ENCODE data around the gene APOM.

The APOM gene

DNA sequence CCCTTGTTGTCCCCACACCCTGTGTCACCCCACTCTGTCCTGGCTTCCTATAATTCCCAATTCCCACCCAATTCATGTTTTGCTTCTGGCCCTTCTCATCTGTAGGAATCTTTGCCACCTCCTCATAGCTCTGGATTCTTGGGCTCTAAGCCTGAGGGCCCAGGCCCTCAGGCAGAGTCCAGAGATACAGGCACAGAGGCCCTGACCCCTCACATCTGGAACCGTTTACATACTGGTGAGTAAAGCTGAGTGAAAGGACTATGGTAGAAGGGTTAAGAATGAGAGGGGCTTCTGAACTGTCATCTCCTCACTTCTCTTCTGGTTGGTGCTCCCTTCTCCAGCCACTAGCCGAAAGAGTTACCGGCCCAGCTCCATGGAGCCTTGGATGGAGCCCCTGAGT is 21.6 kb upstream of the APOM start:
- no peak for TF ChIP-seq BACH2 (CRISPR knock-in tag; IDR thresholded peaks at IDR 0.05; ENCODE audit: borderline replicate concordance)
- TF ChIP-seq ZFP3 (CRISPR knock-in tag; IDR thresholded peaks at IDR 0.05), result no peak
- no peak for TF ChIP-seq ZNF8 (CRISPR knock-in tag; IDR thresholded peaks at IDR 0.05)
- no peak for TF ChIP-seq GLIS3 (CRISPR knock-in tag; IDR thresholded peaks at IDR 0.05)
- TF ChIP-seq, protein P1, sequence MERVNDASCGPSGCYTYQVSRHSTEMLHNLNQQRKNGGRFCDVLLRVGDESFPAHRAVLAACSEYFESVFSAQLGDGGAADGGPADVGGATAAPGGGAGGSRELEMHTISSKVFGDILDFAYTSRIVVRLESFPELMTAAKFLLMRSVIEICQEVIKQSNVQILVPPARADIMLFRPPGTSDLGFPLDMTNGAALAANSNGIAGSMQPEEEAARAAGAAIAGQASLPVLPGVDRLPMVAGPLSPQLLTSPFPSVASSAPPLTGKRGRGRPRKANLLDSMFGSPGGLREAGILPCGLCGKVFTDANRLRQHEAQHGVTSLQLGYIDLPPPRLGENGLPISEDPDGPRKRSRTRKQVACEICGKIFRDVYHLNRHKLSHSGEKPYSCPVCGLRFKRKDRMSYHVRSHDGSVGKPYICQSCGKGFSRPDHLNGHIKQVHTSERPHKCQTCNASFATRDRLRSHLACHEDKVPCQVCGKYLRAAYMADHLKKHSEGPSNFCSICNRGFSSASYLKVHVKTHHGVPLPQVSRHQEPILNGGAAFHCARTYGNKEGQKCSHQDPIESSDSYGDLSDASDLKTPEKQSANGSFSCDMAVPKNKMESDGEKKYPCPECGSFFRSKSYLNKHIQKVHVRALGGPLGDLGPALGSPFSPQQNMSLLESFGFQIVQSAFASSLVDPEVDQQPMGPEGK (CRISPR knock-in tag; IDR thresholded peaks at IDR 0.05; ENCODE audit: borderline replicate concordance), result no peak
- no peak for TF ChIP-seq ARNTL (CRISPR knock-in tag; IDR thresholded peaks at IDR 0.05; ENCODE audit: borderline replicate concordance, low read depth)
- no peak for TF ChIP-seq TCF4 (CRISPR knock-in tag; IDR thresholded peaks at IDR 0.05; ENCODE audit: borderline replicate concordance)
- TF ChIP-seq, protein P2, sequence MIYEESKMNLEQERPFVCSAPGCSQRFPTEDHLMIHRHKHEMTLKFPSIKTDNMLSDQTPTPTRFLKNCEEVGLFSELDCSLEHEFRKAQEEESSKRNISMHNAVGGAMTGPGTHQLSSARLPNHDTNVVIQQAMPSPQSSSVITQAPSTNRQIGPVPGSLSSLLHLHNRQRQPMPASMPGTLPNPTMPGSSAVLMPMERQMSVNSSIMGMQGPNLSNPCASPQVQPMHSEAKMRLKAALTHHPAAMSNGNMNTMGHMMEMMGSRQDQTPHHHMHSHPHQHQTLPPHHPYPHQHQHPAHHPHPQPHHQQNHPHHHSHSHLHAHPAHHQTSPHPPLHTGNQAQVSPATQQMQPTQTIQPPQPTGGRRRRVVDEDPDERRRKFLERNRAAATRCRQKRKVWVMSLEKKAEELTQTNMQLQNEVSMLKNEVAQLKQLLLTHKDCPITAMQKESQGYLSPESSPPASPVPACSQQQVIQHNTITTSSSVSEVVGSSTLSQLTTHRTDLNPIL (CRISPR knock-in tag; IDR thresholded peaks at IDR 0.05; ENCODE audit: low read depth), result no peak
- no peak for TF ChIP-seq ZNF70 (CRISPR knock-in tag; IDR thresholded peaks at IDR 0.05)
- TF ChIP-seq, protein P3, sequence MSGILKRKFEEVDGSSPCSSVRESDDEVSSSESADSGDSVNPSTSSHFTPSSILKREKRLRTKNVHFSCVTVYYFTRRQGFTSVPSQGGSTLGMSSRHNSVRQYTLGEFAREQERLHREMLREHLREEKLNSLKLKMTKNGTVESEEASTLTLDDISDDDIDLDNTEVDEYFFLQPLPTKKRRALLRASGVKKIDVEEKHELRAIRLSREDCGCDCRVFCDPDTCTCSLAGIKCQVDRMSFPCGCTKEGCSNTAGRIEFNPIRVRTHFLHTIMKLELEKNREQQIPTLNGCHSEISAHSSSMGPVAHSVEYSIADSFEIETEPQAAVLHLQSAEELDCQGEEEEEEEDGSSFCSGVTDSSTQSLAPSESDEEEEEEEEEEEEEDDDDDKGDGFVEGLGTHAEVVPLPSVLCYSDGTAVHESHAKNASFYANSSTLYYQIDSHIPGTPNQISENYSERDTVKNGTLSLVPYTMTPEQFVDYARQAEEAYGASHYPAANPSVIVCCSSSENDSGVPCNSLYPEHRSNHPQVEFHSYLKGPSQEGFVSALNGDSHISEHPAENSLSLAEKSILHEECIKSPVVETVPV (CRISPR knock-in tag; IDR thresholded peaks at IDR 0.05), result no peak
- TF ChIP-seq ESRRG (CRISPR knock-in tag; IDR thresholded peaks at IDR 0.05), result no peak
- TF ChIP-seq ISL1 (CRISPR knock-in tag; IDR thresholded peaks at IDR 0.05), result no peak
- TF ChIP-seq ZFP30 (CRISPR knock-in tag; IDR thresholded peaks at IDR 0.05), result no peak
- peak; percentile 2; the same call in 1 of the 3 replicates for ATAC-seq

DNA sequence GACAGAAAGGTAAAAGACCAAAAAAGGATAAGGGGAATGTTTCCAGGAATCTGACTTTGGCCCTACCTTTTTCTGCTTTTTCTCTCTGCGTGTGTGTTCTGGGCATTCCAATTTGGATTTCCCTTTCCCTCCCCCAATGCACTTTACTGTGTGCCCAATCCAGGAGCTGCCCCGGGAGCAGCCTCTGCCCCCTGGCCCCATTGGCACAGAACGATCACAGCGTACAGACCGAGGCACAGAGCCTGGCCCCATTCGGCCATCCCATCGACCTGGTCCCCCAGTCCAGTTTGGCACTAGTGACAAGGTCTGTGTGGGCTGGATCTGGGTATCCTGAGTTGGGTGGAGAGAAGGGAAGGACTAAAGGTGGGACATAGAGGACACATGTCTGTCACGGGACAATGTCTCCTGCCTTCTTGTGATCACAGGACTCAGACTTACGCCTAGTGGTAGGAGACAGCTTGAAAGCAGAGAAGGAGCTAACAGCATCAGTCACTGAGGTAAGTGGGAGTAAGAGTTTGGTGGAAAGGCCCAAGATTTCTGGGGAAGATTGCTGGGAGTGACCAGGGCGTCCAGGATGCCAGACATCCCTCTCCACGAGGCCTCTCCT is 20.6 kb upstream of the APOM start:
- no peak for TF ChIP-seq ZC3H10 (CRISPR knock-in tag; IDR thresholded peaks at IDR 0.05)
- TF ChIP-seq ZFP30 (CRISPR knock-in tag; IDR thresholded peaks at IDR 0.05), result no peak
- no peak for TF ChIP-seq TCF4 (CRISPR knock-in tag; IDR thresholded peaks at IDR 0.05; ENCODE audit: borderline replicate concordance)
- no peak for TF ChIP-seq ISL1 (CRISPR knock-in tag; IDR thresholded peaks at IDR 0.05)
- TF ChIP-seq GLIS3 (CRISPR knock-in tag; IDR thresholded peaks at IDR 0.05), result no peak
- TF ChIP-seq ESRRG (CRISPR knock-in tag; IDR thresholded peaks at IDR 0.05), result no peak
- ATAC-seq, result no peak; the same call in 2 of the 3 replicates

DNA sequence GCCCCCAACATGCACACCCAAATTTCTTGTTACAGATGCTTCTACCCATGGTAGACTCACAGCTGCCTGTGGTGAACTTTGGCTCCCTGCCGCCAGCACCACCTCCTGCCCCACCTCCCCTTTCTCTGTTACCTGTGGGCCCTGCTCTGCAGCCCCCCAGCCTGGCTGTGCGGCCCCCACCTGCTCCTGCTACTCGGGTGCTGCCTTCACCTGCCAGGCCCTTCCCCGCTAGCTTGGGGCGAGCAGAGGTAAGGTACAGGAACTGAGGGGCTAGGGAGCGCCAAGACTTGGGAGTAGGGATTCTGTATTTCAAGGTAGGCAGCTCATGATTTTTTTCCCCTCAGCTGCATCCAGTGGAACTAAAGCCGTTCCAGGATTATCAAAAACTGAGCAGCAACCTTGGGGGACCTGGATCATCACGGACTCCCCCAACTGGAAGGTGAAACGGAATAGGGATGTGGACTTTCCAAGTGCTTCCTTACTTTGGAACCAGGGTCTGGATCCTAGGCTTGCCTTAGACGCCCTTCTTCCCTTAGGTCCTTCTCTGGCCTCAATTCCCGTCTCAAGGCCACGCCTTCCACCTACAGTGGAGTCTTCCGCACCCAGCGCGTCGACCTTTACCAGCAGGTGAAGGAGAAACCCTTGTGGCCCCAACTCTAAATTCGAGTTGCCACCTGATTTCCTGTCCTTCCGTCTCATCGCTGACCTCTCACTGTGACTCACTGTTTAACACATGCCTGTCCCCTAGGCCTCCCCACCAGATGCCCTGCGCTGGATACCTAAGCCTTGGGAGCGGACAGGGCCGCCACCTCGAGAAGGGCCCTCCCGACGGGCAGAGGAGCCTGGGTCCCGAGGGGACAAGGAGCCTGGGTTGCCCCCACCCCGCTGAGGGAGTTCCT is 18.7 kb upstream of the APOM start:
- no peak for ATAC-seq
- TF ChIP-seq, protein P3 (CRISPR knock-in tag; IDR thresholded peaks at IDR 0.05), result no peak
- no peak for TF ChIP-seq ZFP30 (CRISPR knock-in tag; IDR thresholded peaks at IDR 0.05)
- TF ChIP-seq, protein P4, sequence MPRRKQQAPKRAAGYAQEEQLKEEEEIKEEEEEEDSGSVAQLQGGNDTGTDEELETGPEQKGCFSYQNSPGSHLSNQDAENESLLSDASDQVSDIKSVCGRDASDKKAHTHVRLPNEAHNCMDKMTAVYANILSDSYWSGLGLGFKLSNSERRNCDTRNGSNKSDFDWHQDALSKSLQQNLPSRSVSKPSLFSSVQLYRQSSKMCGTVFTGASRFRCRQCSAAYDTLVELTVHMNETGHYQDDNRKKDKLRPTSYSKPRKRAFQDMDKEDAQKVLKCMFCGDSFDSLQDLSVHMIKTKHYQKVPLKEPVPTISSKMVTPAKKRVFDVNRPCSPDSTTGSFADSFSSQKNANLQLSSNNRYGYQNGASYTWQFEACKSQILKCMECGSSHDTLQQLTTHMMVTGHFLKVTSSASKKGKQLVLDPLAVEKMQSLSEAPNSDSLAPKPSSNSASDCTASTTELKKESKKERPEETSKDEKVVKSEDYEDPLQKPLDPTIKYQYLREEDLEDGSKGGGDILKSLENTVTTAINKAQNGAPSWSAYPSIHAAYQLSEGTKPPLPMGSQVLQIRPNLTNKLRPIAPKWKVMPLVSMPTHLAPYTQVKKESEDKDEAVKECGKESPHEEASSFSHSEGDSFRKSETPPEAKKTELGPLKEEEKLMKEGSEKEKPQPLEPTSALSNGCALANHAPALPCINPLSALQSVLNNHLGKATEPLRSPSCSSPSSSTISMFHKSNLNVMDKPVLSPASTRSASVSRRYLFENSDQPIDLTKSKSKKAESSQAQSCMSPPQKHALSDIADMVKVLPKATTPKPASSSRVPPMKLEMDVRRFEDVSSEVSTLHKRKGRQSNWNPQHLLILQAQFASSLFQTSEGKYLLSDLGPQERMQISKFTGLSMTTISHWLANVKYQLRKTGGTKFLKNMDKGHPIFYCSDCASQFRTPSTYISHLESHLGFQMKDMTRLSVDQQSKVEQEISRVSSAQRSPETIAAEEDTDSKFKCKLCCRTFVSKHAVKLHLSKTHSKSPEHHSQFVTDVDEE (CRISPR knock-in tag; IDR thresholded peaks at IDR 0.05), result no peak
- TF ChIP-seq GLIS3 (CRISPR knock-in tag; IDR thresholded peaks at IDR 0.05), result no peak
- TF ChIP-seq ZFP3 (CRISPR knock-in tag; IDR thresholded peaks at IDR 0.05), result no peak
- no peak for TF ChIP-seq TCF4 (CRISPR knock-in tag; IDR thresholded peaks at IDR 0.05; ENCODE audit: borderline replicate concordance)
- no peak for TF ChIP-seq ZNF8 (CRISPR knock-in tag; IDR thresholded peaks at IDR 0.05)
- TF ChIP-seq SNAI2 (CRISPR knock-in tag; IDR thresholded peaks at IDR 0.05), result no peak

Measured in SK-N-SH treated with all-trans-retinoic acid at 6 μM for 48 hours (cell line).